GM21825 (cell line): ENCODE measurements around the gene CASP1.

Source experiments
- ATAC-seq: cut with Tn5 transposase; IDR thresholded peaks from one replicate; pipeline ENCODE4 v1.9.1; 2021; ENCODE audit warnings: mild to moderate bottlenecking, moderate library complexity; ENCODE audit not compliant: unreplicated experiment

CASP1 gene

GRCh38 chr11:104995001-104995408 is 39.9 kb downstream of the CASP1 start:
- no peak for ATAC-seq

GRCh38 chr11:104992781-104993180 is 42.2 kb downstream of the CASP1 start:
- no peak for ATAC-seq

- ATAC-seq = no peak
These were observed 43.0 kb downstream of the CASP1 start for GRCh38 chr11:104991994-104992393.

- ATAC-seq = no peak
These were observed 50.1 kb downstream of the CASP1 start for GRCh38 chr11:104984808-104985207.

GRCh38 chr11:104979839-104980238 is 55.1 kb downstream of the CASP1 start:
- no peak for ATAC-seq
